ENCODE results near the gene TMEM217.

The TMEM217 gene

GRCh38 chr6:37279366-37280134, 21.6 kb upstream of the TMEM217 start:
- DNase-seq: no peak

DNA sequence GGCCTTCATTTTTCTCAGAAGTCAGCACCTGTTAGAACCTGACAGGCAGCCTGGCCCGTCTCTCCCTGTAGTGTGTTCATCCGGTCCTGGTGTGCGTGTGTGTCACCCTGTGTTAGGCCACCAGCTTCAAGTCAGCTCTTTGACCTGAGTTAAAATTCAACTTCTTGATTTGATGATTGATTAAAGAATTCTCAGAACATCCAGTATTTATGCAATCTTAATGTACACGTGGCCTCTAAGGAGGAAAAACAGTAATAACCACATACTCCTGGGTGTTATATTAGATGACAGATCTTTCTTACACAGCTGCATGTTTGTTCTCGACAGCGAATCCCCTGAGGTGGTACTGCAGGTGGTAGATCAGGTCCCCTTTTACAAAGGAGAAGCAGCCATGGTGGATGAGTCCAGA, 19.1 kb upstream of the TMEM217 start:
- DNase-seq: no peak

DNA sequence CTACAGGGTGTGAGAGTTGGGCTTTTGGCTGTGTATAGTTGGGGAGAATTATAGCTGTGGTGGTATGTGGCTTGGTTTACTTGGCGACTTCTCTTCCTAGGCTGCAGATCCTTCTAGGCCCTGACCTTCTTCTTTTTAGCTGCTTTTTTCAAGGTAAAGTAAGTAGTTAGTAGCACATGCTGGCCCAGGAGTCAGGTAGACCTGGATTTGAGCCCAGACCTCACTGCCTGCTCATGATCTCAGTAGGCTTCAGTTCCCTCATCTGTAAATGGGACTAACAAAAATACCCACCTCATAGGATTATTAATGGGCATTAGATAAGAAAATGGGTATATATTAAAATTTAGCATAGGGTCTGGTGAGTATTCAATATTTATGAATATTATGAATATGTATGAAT, 17.4 kb upstream of the TMEM217 start:
- no peak for DNase-seq

DNA sequence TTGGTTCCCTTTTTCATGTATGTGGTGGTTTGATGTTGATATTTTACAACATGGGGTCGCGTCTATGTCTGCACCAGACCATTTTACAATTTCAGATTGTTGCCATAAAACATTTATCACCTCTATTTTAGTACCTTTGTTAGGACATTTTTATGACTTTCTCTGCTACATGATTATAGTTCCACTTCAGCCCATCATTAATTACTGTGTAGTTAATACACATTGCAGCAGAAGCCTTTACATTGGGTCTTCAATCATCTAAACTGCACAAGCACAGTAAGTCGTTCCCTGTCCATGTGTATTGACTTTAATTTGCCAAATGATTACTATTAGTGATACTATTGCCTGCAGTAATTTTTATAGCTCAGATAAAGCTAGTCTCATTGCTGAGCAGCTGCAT, 15.7 kb upstream of the TMEM217 start:
- DNase-seq: no peak

GRCh38 chr6:37272834-37273566, 15.1 kb upstream of the TMEM217 start:
- DNase-seq: no peak

DNA sequence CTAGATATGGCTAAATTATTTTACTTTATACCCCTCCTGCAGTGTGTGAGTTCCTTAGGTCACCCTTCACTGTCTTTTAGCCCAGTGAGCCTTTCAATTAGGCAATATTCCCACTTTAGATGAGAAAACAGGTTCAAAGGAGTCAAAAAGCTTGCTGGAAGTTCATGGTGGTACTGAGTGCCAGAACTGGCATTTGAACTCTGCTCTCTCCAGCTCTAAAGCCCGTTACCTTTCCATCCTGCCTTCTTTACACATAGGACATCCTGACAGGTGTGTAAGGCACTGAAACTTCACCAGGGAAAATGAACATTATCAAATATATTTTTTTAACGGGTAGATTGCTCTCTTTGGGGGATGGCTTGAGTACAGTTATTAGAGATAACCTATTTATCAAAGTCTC, 11.2 kb upstream of the TMEM217 start:
- DNase-seq: no peak

DNA sequence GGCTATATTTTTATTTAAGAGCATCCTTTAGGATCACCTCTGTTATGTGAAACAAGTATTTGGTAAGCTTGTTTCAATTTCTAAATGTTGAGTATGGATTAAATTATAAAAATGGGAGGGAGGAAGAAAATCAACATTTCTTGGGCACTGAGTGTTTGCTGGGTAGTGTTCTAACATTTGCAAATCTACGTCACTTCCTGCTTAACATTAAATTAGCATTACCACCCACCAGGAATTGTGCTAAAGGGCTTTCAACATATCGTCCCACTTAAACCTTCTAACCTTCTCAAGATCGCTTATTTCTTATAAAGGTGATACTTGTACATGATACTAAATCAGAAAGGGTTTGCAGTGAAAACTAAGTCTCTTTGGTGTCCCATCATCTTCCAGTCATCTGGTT, 7.9 kb upstream of the TMEM217 start:
- DNase-seq: no peak

- no peak for DNase-seq
These were observed 7.1 kb upstream of the TMEM217 start for GRCh38 chr6:37265001-37265400.

DNA sequence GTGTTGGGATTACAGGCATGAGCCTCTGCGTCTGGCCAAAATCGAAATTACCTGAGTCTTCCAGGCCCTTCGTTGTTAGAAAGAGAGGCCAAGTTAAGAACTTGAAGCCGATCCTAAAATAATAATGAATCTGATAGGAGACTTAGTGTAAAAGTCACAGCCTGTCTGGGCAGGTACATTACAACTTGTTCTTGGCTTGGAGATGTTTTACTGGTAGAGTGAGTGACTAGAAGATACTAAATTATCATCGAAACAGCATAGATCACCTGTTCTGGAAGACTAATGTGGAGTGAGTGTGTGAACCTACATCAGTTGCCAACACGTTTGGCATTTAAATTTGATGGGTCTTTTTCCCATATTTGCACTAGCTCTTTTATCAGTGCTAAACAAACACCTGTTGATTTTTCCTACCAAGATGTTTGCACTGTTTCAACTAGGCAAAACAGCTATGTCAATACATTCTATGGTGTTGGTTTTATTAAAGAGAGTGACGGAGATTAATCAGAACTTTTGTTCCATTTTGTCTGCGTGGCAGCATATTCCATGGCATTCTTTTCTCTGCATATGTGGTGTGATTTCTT, 4.6 kb upstream of the TMEM217 start:
- no peak for DNase-seq

DNA sequence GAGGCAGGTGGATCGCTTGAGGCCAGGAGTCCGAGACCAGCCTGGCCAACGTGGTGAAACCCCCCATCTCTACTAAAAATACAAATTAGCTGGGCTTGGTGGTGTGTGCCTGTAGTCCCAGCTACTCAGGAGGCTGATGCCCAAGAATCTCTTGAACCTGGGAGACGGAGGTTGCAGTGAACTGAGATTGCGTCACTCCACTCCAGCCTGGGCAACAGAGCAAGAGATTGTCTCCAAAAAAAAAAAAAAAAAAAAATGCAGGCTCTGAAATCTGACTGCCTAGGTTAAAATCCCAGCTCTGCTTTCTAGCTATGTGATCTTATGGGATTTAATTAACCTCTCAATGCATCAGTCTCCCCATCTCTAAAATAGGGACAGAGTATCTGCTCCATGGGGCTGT, 3.3 kb upstream of the TMEM217 start:
- no peak for DNase-seq

DNA sequence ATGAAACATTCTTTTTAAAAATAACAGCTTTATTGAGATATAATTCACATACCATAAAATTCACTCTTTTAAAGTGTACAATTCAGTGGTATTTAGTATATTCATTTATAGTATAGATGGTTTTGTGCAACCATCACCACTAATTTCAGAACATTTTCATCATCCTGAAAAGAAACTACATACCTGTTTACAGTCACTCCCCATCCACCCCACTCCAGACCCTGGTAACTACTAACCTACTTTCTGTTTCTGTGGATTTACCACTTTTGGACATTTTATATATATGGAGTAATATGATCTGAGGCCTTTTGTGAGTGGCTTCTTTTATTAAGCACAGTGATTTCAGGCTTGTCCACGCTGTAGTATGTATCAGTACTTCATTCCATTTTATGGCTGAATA, 2.5 kb upstream of the TMEM217 start:
- DNase-seq: no peak

- no peak for DNase-seq
These were observed 2.1 kb upstream of the TMEM217 start for GRCh38 chr6:37260040-37260439.

GRCh38 chr6:37259191-37259590, 1.2 kb upstream of the TMEM217 start:
- DNase-seq: no peak

DNA sequence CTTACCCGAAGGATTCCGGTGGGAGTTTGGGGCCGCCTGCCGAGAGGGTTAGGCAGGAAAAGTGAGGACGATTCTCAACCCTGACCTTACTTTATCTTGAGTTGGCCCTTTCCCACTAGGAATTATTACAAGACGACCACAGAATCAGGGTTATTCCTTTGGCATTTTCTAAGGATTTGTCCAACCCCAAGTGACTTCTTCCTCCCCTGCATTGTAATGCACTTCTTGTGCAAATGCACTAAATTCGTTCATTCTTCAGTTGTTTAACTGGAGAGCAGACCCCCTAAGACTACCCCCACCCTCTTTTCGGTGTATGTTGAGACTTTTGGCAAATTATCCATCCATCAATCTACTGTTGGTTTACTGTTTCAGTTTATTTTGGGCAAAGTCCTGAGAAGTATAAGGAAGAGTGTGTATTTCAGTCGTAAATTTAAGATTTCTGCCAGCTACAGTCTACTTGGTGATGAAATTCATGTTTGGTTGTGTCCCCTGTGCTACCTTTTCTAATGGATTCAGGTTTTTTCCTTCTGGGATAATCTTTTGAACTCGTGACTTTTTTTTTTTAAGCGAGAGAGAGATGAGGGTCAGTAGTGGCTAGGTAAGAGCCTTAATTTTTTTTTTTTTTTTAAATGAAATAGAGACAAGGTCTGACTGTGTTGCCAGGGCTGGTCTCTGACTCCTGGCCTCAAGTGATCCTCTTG, 611 bp upstream of the TMEM217 start:
- no peak for DNase-seq

GRCh38 chr6:37257320-37257633, 667 bp downstream of the TMEM217 start:
- no peak for DNase-seq

DNA sequence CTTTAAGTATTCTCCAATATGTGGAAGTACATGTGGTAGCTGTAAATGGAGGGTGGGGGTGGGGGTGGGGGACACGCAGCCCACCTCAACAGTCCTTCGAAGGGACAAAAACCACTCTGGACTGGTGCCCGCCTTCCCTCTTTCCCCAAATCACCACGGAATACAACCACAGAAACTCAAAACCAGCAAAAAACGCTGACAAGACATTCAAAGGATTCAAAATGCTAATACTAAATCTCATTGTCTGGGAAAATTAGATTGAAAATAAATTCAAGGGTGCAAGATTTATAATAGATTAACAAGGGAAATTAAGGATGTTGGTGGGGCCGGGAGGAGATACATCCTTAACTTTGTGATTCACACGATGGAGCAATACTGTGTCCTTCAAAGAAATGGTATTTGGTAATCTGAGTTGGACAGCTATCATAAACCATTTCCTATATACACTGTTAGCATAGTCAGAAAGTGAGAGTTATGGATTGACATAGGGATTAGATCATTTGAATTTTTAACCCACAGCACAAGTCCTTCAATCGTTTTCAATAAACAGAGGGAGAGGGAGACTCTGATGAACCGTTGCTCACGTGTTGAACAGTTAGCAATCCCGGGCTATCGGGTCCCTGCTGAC, 1.1 kb downstream of the TMEM217 start:
- no peak for DNase-seq

- DNase-seq: no peak
These were observed 3.1 kb downstream of the TMEM217 start for GRCh38 chr6:37254881-37255280.

DNA sequence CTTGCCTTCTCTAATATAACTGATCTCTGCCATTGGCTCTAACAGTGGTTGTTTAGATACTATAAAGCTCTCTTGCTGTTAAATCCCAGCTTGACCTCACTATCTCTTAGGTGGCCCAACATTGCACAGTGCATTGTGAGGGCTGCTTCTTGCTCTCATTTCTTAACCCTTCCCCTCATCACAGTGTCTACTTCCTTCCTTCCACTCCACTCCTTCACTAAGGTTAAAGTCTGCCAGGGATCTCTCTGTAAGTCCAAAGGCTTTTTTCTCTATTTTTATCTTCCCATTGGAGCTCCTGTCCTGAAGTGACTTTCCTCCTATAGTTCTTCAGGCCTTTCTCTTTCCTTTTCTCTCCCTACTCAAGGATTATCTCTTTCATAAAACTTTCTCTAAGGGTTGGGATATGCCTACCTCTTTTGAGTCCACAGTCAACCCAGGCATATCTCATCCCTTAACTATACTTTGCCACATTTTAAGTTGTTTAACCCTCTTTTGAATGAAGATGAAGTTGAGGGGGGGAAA, 4.4 kb downstream of the TMEM217 start:
- no peak for DNase-seq

GRCh38 chr6:37251211-37251780, 6.6 kb downstream of the TMEM217 start:
- DNase-seq: no peak

DNA sequence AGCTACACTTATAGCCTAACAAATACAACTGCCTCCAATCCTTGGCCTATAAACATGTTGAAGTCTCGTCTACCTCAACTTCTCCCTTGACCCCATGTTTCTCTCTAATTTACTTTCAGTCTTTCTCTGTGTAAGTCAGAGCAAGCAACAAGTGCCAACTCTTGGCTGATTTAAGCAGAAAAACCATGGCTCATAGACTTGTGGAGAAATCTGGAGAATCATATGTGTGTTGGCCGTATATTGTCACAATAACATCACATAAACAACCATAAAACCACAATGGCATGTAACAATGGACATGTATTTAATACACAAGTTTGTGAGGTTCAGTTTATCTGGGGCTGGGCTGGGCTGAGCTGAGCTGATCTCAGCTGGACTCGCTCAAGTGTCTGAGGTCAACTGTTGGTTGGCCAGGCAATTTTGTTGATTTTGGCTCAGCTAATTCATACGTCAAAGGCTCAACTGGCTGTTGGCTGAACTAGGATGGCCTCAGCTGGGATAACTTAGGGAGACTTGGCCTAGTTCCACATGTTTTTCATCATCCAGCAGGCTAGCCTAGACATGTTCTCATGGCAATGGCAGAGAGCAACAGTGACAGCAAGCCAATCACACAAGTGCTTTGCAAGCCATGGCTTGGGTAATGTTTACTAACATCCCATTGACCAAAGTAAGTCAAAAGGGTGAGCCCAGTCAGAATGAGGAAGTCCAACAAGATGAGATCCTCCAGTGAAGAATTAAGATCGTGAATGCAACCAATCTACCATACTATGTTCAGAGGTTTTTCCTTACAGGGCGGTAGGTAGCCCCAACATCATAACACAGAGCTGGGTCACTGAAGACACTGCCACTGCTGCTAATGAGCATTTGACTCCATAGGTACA, 13.3 kb downstream of the TMEM217 start:
- no peak for DNase-seq

- DNase-seq: no peak
These were observed 14.1 kb downstream of the TMEM217 start for GRCh38 chr6:37243816-37244370.
